EH (cell line): Measurements from ENCODE around the gene LAMC3.

Source experiments
- DNase-seq: peaks from one replicate; pipeline ENCODE4 v3.0.0-alpha.2; 2015; ENCODE audit warnings: low read depth

LAMC3 gene

GRCh38 chr9:131046581-131047202, 37.7 kb downstream of the LAMC3 start:
- peak; percentile 65 for DNase-seq

DNA sequence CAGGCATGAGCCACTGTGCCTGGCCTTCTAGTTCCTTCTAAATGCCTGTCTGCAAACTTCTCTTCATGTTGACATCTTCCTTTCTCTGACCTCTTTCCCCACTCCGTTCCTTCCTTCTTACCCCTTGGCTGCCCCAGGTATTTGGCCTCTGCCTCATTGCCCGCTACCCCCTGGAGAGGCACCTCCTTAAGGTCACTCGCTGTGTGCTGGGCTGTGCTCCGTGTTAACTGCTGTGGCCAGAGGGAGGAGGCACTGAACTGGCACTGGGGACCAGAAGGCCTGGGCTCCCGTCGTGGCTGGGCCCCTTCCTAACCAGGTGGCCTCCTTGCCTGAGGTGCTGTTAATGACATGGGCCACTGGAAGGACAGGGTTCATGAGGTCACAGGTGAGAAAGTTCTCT, 39.4 kb downstream of the LAMC3 start:
- no peak for DNase-seq

DNA sequence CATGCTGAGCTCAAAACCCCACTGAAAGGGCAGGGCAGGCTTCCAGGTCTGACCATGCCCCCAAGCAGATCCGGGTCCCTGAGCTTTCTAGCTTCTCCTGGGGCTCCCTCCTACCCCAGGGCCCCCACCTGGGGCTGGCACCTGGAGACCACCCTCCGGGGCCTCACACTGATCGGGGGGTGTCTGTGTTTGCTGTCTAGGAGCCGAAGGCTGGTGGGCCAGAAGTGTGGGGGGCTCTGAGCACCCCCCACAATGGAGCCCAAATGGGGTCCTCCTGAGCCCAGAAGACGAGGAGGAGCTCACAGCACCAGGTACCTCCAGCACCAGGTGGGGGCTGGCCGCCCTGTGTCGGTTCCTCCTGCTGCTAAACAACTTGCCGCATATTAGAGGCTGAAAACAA, 39.8 kb downstream of the LAMC3 start:
- no peak for DNase-seq

DNA sequence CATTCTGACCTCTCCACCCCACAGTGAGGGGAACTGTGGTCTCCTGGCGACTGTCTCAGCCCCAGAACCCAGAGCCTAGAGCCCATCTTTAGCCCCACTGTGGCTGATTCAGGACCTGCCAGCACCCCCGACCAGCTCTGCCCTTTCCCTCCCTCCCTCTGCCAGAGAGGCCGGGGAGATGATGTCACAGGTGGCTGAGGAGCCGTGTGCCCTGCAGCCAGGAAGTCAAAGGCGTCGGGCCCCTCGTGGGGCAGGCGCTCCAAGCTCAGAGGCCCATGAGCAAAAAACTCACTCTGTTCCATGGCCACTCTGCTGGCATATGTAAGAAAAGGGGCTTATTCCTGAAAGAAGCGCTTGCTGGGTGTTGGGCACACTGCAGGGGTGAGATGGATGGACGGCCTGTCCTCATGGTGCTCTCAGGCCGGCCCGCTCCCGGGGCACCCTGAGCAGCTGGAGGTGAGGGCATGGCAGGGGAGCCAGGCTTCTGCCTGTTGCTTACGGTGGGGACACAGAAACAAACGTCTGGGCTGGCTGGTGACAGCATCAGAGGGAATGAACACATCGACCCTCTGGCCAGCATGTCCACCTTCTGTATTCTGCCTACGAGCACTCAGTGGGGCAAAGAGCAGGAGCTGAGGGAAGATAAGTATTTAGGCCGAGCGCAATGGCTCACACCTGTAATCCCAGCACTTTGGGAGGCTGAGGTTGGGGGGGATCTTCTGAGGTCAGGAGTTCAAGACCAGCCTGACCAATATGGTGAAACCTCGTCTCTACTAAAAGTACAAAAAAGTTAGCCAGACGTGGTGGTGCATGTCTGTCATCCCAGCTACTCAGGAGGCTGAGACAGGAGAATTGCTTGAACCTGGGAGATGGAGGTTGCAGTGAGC, 41.1 kb downstream of the LAMC3 start:
- peak; percentile 18 for DNase-seq

- no peak for DNase-seq
Measured at GRCh38 chr9:131050831-131051230, 41.9 kb downstream of the LAMC3 start.

GRCh38 chr9:131051592-131052517, 42.9 kb downstream of the LAMC3 start:
- no peak for DNase-seq

GRCh38 chr9:131053896-131054295, 44.9 kb downstream of the LAMC3 start:
- DNase-seq, result no peak

DNA sequence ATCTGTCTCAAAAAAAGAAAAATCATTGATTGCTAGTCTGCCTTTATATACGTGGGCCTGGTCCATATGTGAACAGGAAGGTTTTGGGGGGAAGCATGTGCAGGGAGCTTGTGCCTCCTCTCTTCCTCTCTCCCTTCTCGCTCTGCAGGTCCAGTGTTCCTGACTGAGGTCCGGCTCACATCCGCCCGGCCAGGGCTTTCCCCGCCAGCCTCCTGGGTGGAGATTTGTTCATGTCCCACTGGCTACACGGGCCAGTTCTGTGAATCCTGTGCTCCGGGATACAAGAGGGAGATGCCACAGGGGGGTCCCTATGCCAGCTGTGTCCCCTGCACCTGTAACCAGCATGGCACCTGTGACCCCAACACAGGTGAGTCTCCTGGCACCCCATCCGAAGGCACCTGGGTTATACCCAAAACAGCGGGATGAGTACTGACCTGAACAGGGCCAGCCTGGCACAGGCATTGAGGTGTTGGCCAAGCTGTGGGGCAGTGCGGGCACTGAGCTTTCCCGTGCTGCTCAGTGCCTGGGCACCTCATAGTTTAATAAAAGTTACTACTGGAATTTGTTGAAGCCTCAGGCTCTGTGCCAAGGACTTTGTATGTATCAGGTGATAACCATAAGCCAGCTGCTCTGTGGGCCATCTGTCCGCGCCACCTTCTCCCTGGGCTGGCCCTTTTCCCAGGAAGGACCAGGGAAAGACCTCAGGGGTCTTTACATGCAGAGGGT, 48.0 kb downstream of the LAMC3 start:
- no peak for DNase-seq

GRCh38 chr9:131060900-131061630, 52.1 kb downstream of the LAMC3 start:
- no peak for DNase-seq

DNA sequence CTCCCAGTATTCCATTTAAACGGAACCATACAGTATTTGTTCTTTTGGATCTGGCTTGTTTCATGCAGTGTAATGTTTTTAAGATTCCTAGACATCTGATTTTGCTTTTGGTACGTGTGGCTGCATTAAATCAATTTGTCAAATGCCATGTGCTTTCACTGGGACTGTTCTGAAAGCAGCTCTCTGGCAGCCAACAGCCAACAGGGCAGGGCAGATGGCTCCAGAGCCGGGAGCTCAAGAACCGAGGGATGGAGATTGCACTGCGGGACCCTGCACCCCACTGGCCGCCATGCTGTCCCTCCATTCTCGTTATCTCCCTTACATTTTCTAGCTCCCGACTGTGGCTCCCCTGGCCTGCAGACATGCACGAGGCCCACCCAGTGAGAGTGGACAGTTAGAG, 54.0 kb downstream of the LAMC3 start:
- DNase-seq, result no peak

GRCh38 chr9:131065599-131065998, 56.6 kb downstream of the LAMC3 start:
- DNase-seq, result no peak

DNA sequence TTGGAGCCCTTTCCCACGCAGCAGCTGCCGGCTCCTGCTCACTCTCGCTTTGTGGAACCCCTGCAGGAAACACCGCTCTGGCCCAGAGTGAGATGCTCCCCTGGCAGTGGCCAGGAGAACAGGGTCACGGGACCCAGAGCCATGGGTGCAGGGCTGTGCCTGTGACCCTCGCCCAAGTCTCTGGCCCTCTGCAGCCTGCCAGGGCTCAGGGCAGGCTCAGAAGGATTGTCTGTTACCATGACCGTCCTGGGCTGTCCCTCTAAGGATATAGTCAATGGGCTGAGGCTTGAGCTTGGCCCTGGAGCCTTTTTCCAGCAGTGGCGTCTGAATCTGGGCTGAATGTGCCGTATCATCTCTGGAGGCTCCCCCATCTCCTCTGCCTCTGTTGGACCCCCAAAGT, 58.7 kb downstream of the LAMC3 start:
- no peak for DNase-seq

GRCh38 chr9:131068076-131068816, 59.3 kb downstream of the LAMC3 start:
- no peak for DNase-seq

GRCh38 chr9:131069699-131070098, 60.7 kb downstream of the LAMC3 start:
- DNase-seq, result no peak

GRCh38 chr9:131072107-131072870, 63.3 kb downstream of the LAMC3 start:
- no peak for DNase-seq

- no peak for DNase-seq
Measured at GRCh38 chr9:131072871-131073237, 63.9 kb downstream of the LAMC3 start.

GRCh38 chr9:131076347-131077195, 67.6 kb downstream of the LAMC3 start:
- DNase-seq, result no peak

- DNase-seq, result no peak
Measured at GRCh38 chr9:131078427-131079366, 69.7 kb downstream of the LAMC3 start.
